Hematopoietic multipotent progenitor cell treated with erythropoietin and hydrocortisone succinate and interleukin-3 and kit ligand, for 17 days (in vitro differentiated cells): ENCODE measurements around the gene ANAPC16.

Source experiments
- DNase-seq: peaks from one replicate; pipeline ENCODE4 v3.0.0-alpha.2; 2015; ENCODE audit warnings: low spot score

The ANAPC16 gene

GRCh38 chr10:72283131-72283530 is 67.3 kb downstream of the ANAPC16 start:
- DNase-seq, result no peak
